Sigmoid colon (tissue), 3 donors: ENCODE results near the gene TCP11.

ENCODE experiments used
- POLR2A ChIP-seq, 2 donors: fragments of 450-650 bp; IDR thresholded peaks; one replicate each; pipeline ENCODE4 v1.6.1; 2016; ENCODE audit warnings: antibody characterized with exemption in 2 of 2, mild to moderate bottlenecking in 2 of 2, moderate library complexity in 2 of 2
- TF ChIP-seq, protein P1 (sequence below), 4 experiments: fragments of 450-650 bp in 3 of 4; fragments of 200-600 bp in 1 of 4; IDR thresholded peaks; one replicate each; pipeline ENCODE4 v1.5.1; 2016 to 2019; ENCODE audit warnings: antibody characterized with exemption in 4 of 4, mild to moderate bottlenecking in 3 of 4, moderate library complexity in 2 of 4

DNA sequence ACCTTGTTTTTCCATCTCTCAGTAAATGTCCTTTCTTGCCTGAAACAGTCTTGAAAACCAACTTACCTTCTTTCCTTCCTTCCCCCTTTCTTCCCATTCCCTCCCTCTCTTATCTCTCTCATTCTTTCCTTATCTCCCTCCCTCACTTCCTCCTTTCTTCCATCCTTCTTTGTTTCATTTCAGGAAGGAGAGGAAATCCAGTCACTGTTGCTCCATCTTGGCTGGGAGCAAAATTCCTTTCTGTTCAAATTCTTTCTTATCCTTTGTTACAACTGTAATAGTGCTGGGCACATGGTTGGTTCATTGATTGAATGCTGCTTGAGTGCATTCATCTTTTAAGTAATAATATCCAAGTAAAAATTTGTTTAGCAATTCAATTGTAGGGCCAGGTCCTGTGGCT lies 17.4 kb upstream of the TCP11 start:
- TF ChIP-seq, protein P1, sequence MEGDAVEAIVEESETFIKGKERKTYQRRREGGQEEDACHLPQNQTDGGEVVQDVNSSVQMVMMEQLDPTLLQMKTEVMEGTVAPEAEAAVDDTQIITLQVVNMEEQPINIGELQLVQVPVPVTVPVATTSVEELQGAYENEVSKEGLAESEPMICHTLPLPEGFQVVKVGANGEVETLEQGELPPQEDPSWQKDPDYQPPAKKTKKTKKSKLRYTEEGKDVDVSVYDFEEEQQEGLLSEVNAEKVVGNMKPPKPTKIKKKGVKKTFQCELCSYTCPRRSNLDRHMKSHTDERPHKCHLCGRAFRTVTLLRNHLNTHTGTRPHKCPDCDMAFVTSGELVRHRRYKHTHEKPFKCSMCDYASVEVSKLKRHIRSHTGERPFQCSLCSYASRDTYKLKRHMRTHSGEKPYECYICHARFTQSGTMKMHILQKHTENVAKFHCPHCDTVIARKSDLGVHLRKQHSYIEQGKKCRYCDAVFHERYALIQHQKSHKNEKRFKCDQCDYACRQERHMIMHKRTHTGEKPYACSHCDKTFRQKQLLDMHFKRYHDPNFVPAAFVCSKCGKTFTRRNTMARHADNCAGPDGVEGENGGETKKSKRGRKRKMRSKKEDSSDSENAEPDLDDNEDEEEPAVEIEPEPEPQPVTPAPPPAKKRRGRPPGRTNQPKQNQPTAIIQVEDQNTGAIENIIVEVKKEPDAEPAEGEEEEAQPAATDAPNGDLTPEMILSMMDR (IDR thresholded peaks at IDR 0.05), result no peak
- TF ChIP-seq POLR2A (IDR thresholded peaks at IDR 0.05), result no peak
